Measurements from ENCODE around the gene AFAP1.

DNA sequence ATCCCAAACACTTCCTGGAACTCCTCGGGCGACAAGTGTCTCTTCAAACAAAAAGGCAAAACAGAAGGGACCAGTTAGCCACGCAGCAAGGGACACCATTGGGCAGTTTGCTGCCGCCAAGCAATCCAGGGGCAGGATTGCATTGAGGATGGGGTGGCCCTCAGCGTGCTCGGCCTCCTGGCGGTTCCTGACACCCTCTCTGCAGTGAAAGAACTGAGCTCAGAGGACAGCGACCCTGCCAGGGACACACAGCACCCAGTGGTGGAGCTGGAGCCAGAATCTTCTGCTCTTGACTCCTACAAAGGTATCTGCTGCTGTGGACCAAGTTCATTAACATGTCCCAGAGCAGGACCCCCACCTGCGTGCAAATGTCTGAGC, 27.4 kb upstream of the AFAP1 start:
- no peak for TF ChIP-seq YY1 (IDR thresholded peaks at IDR 0.05; ENCODE audit: low read depth)
- TF ChIP-seq TEAD4 (IDR thresholded peaks at IDR 0.05) = no peak
- TF ChIP-seq, protein P1, sequence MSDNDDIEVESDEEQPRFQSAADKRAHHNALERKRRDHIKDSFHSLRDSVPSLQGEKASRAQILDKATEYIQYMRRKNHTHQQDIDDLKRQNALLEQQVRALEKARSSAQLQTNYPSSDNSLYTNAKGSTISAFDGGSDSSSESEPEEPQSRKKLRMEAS (IDR thresholded peaks at IDR 0.05) = no peak
- TF ChIP-seq RAD21 (IDR thresholded peaks at IDR 0.05; ENCODE audit: low read depth) = no peak
- TF ChIP-seq ZBTB7A (IDR thresholded peaks at IDR 0.05; ENCODE audit: low read depth) = no peak
- TF ChIP-seq EP300 (IDR thresholded peaks at IDR 0.05; ENCODE audit: borderline replicate concordance) = no peak
- no peak for TF ChIP-seq TAF1 (IDR thresholded peaks at IDR 0.05; ENCODE audit: low read depth)
- no peak for TF ChIP-seq CEBPB (IDR thresholded peaks at IDR 0.05)
- no peak for TF ChIP-seq EGR1 (IDR thresholded peaks at IDR 0.05)
- TF ChIP-seq FOXM1 (IDR thresholded peaks at IDR 0.05; ENCODE audit: borderline replicate concordance, low read depth) = no peak
